PC-9 (cell line): ENCODE measurements around the gene SLC25A51.

Experiments
- EZH2 ChIP-seq: fragments of 200-600 bp; sonication (generic); IDR thresholded peaks from 2 replicates; pipeline ENCODE4 v1.8.0; 2017; ENCODE audit warnings: antibody characterized with exemption, low read depth
- TF ChIP-seq, protein P1 (sequence below): fragments of 200-600 bp; sonication (generic); conservative IDR thresholded peaks from 2 replicates; pipeline ENCODE4 v1.6.1; 2017; ENCODE audit warnings: mixed run types, antibody characterized with exemption, mild to moderate bottlenecking, moderate library complexity

DNA sequence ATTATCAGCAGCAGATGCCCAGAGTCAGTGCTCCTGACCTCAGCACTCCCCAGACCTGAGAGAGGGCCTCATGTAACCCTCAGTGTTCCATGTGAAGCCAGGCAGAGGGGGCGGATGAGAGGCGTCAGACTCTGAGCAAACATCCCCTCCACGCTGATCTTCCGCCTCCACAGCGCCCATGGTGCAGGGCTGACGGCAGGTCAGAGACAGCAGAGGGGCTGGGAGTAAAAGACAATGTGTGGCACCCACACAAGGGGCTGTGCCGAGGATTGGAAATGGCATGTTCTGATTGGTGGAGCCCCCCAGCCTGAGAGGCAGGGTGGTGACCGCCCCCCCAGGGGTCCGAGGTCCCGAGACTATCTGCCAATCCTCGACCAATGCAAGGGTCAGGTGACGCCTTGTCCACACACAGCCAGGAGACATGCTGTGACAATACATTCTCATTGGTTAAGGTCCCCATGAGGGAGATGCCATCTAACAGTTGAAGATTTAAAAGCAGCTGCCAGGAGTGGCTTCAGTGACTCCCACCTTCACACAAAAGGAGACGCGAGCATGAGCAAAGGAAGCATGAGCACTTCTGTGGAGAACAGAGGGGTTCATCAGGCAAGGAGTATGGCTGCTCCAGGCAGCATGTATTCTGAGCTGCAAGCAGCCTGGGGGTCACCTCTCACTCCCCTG, 19.3 kb upstream of the SLC25A51 start:
- TF ChIP-seq, protein P1, sequence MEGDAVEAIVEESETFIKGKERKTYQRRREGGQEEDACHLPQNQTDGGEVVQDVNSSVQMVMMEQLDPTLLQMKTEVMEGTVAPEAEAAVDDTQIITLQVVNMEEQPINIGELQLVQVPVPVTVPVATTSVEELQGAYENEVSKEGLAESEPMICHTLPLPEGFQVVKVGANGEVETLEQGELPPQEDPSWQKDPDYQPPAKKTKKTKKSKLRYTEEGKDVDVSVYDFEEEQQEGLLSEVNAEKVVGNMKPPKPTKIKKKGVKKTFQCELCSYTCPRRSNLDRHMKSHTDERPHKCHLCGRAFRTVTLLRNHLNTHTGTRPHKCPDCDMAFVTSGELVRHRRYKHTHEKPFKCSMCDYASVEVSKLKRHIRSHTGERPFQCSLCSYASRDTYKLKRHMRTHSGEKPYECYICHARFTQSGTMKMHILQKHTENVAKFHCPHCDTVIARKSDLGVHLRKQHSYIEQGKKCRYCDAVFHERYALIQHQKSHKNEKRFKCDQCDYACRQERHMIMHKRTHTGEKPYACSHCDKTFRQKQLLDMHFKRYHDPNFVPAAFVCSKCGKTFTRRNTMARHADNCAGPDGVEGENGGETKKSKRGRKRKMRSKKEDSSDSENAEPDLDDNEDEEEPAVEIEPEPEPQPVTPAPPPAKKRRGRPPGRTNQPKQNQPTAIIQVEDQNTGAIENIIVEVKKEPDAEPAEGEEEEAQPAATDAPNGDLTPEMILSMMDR = no peak
- TF ChIP-seq EZH2 = no peak
